Bronchial epithelial cell (primary cell): Measurements from ENCODE around the gene KCNAB1. TPM values are rescaled to one million over a fixed set of nuclear protein-coding genes. Genes with fewer than 3 reads are reported as not detected.

ENCODE experiments used
- DNase-seq: peaks from one replicate; pipeline ENCODE4 v3.0.0-alpha.2; 2010; ENCODE audit warnings: low read depth
- FAIRE-seq: peaks from 2 replicates; lab custom pipeline; 2011; peaks lifted over from hg19 to GRCh38; lab: Jason Lieb, UNC
- H3K27me3 ChIP-seq: 2 replicates; pipeline ENCODE4 v1.5.1; 2011; ENCODE audit warnings: low read length; ENCODE audit not compliant: control insufficient read depth, insufficient read depth
- H3K36me3 ChIP-seq: 2 replicates; pipeline ENCODE4 v1.5.1; 2011; ENCODE audit warnings: low read length; ENCODE audit not compliant: control insufficient read depth, insufficient read depth
- H3K4me3 ChIP-seq: 2 replicates; pipeline ENCODE4 v1.5.1; 2011; ENCODE audit warnings: mild to moderate bottlenecking, low read depth, low read length, control low read depth
- CTCF ChIP-seq: IDR thresholded peaks from 2 replicates; pipeline ENCODE4 v1.5.1; 2011; ENCODE audit warnings: mild to moderate bottlenecking, moderate library complexity, low read length, control low read depth, inconsistent platforms; ENCODE audit not compliant: insufficient read depth, severe bottlenecking
- total RNA-seq: library from RNA; depleted of rRNA; stranded (reverse); fragments of >200 nt; gene quantifications from 2 replicates; pipeline ENCODE4 v1.2.1, GENCODE V29; 2014

KCNAB1 gene
- total RNA-seq, 1 donor from 2014 or later: 0.26 TPM

- no peak overlapping the region for H3K4me3 ChIP-seq
- TF ChIP-seq CTCF: no peak
- no peaks in the 10 kb centered on the region for H3K36me3 ChIP-seq
- FAIRE-seq (peak; percentile 23), DNase-seq (peak; percentile 78)
- no peaks in the 10 kb centered on the region for H3K27me3 ChIP-seq
Observed at GRCh38 chr3:156334841-156335545, 214.6 kb downstream of the KCNAB1 start.

GRCh38 chr3:156339491-156339890 is 219.1 kb downstream of the KCNAB1 start:
- no peak for FAIRE-seq
- Histone ChIP-seq H3K36me3 (no peaks in the 10 kb centered on the region), H3K27me3 (no peaks in the 10 kb centered on the region), H3K4me3 (no peak overlapping the region)
- no peak for DNase-seq
- TF ChIP-seq CTCF: no peak

GRCh38 chr3:156341332-156341731 is 221.0 kb downstream of the KCNAB1 start:
- FAIRE-seq: no peak
- Histone ChIP-seq H3K36me3 (no peaks in the 10 kb centered on the region), H3K4me3 (no peak overlapping the region), H3K27me3 (no peaks in the 10 kb centered on the region)
- TF ChIP-seq CTCF: no peak
- no peak for DNase-seq

GRCh38 chr3:156341831-156342416 is 221.5 kb downstream of the KCNAB1 start:
- Histone ChIP-seq H3K4me3 (no peak overlapping the region), H3K36me3 (no peaks in the 10 kb centered on the region), H3K27me3 (no peaks in the 10 kb centered on the region)
- TF ChIP-seq CTCF: no peak
- FAIRE-seq (no peak), DNase-seq (no peak)

- H3K4me3 ChIP-seq: no peak overlapping the region
- no peaks in the 10 kb centered on the region for H3K27me3 ChIP-seq
- DNase-seq (no peak), FAIRE-seq (no peak)
- TF ChIP-seq CTCF: no peak
- H3K36me3 ChIP-seq: no peaks in the 10 kb centered on the region
Observed at GRCh38 chr3:156344215-156344614, 223.8 kb downstream of the KCNAB1 start.

GRCh38 chr3:156349111-156349510 is 228.7 kb downstream of the KCNAB1 start:
- Histone ChIP-seq H3K27me3 (no peaks in the 10 kb centered on the region), H3K4me3 (no peak overlapping the region), H3K36me3 (no peaks in the 10 kb centered on the region)
- DNase-seq (no peak), FAIRE-seq (no peak)
- TF ChIP-seq CTCF: no peak
